Fibroblast of lung (primary cell): Measurements from ENCODE around the gene GAGE12G.
"Not testable (repeated sequence)": the region's sequence is repeated elsewhere in the genome, so short reads cannot be mapped to it uniquely, and the experiment has no call there.

ENCODE experiments used
- EZH2 ChIP-seq: IDR thresholded peaks from 2 replicates; pipeline ENCODE4 v1.5.1; 2012; ENCODE audit warnings: low read length, control low read depth, mild to moderate bottlenecking; ENCODE audit errors: missing control alignments
- TF ChIP-seq, protein P1 (sequence below), 2 donors: IDR thresholded peaks in 1 of 2; conservative IDR thresholded peaks in 1 of 2; 1 replicate in 1 of 2; 2 replicates in 1 of 2; pipeline ENCODE4 v1.5.1; 2011 to 2012; ENCODE audit warnings: low read length in 2 of 2, control low read depth in 1 of 2, inconsistent platforms in 1 of 2, low read depth in 1 of 2, mild to moderate bottlenecking in 1 of 2

DNA sequence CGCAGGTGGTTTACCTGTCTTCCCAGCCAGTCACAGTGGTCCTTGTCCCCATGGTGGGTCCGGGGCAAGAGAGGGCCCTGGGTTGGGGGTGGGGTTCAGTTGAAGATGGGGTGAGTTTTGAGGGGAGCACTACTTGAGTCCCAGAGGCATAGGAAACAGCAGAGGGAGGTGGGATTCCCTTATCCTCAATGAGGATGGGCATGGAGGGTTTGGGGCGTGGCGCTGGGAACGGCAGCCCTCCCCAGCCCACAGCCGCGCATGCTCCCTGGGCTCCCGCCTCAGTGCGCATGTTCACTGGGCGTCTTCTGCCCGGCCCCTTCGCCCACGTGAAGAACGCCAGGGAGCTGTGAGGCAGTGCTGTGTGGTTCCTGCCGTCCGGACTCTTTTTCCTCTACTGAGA, 28.5 kb downstream of the GAGE12G start, which contains the start of gene GAGE1:
- TF ChIP-seq, protein P1, sequence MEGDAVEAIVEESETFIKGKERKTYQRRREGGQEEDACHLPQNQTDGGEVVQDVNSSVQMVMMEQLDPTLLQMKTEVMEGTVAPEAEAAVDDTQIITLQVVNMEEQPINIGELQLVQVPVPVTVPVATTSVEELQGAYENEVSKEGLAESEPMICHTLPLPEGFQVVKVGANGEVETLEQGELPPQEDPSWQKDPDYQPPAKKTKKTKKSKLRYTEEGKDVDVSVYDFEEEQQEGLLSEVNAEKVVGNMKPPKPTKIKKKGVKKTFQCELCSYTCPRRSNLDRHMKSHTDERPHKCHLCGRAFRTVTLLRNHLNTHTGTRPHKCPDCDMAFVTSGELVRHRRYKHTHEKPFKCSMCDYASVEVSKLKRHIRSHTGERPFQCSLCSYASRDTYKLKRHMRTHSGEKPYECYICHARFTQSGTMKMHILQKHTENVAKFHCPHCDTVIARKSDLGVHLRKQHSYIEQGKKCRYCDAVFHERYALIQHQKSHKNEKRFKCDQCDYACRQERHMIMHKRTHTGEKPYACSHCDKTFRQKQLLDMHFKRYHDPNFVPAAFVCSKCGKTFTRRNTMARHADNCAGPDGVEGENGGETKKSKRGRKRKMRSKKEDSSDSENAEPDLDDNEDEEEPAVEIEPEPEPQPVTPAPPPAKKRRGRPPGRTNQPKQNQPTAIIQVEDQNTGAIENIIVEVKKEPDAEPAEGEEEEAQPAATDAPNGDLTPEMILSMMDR (conservative IDR thresholded peaks at IDR 0.05 in 1 of 2, IDR thresholded peaks at IDR 0.05 in 1 of 2; ENCODE audit: low read depth in 1 of 2, low read length in 2 of 2) = not testable (repeated sequence)
- TF ChIP-seq EZH2 = not testable (repeated sequence)
